Measurements from ENCODE around the gene ZNF488.
"Not testable (repeated sequence)": the region's sequence is repeated elsewhere in the genome, so short reads cannot be mapped to it uniquely, and the experiment has no call there.

ZNF488 gene

DNA sequence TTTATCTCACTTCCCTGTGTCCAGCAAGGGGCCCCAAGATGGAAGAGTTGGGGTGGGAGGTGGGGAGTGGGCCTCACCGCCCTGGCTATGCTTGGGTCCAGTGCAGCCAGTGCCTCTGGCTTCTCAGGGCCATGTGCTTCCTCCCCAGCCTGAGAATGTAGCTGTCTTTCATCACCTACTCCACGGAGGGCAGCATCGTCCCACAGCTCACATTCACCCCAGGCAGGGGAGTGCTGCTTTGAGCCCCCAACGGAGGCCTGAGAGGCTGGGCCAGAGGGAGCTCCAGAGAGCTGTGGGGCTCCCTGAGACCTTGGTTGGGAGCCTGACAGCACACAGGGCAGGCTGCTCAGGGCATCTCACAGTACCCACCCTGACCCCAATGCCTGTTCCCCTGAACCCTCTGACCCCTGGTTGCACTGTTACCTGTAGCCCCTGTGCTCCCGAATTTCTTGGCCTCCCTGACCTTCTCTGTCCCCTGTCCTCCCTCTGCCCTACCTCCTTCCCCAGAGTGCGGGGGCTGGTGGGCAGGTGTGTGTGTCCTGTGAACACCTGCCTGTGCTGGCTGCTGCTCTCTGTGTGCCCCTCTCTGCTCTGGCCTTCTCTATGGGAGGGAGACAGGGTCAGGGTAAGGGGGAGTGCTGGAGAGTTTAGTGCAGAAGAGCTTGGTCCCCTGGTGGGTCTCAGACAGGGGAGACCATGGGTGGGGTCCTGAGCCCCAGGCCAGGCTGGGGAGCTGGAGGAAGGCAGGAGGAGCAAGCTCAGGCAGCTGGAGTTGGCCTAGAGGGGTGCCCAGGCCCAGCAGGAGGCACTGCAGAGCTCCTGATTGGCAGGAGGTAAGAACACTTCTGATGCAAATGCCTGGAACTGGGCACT, 19.6 kb upstream of the ZNF488 start:
- Mint-ChIP-seq H3K9me3 (no peaks in the 10 kb centered on the region), H3K4me3 (no peak overlapping the region), H3K4me1 (no peaks in the 10 kb centered on the region), H3K27me3 (peaks cover 15 to 27% of the 10 kb centered on the region in 2 donors), H3K27ac (no peak overlapping the region), H3K36me3 (no peaks in the 10 kb centered on the region)
- peak in 1 of 2 donors; percentile 29 for ATAC-seq (replicated peaks)
- no peak for DNase-seq

GRCh38 chr10:47402641-47403301, 18.7 kb upstream of the ZNF488 start:
- H3K36me3 Mint-ChIP-seq: no peaks in the 10 kb centered on the region
- no peaks in the 10 kb centered on the region for H3K9me3 Mint-ChIP-seq
- no peak for ATAC-seq (replicated peaks)
- DNase-seq: no peak
- peaks cover 22 to 27% of the 10 kb centered on the region in 2 donors for H3K27me3 Mint-ChIP-seq
- H3K4me3 Mint-ChIP-seq: no peak overlapping the region
- H3K27ac Mint-ChIP-seq: no peak overlapping the region
- no peaks in the 10 kb centered on the region for H3K4me1 Mint-ChIP-seq

DNA sequence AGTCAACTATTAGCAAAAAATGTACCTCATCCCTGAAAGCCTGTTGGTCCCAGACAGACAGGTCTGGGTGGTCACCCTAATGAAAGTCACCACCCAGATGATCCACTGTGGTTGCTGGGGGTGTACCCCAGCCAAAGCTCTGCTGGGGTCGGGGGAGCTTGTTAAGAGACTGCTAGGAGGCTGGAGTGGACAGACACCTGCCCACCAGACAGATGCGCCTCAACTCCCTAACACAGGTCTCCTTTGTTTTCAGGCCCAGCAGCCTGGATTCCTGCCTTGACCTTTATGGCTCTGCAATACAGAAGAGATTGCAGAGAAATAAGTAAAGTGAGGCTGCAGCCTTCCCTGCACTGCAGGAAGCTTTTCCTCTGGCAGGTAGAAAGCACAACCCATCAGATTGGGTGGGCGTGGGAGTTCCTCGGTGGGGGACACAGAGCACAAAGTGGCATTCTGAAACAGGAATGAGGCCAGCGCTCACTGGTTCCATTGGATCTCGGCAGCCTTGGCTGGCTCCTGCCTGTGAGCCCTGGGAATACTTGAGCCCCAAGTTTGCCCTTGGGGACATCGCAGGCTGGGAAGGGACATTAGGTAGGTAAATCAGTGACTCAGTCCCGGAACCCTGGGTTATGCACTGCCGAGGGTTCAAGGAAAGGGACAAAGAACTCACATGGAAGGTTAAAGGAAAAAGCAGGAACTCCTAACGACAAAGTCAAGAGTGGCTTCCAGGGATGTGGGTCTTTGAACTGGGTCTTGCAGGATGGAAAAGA, 18.0 kb upstream of the ZNF488 start:
- H3K9me3 Mint-ChIP-seq: no peaks in the 10 kb centered on the region
- no peak for ATAC-seq (replicated peaks)
- no peaks in the 10 kb centered on the region for H3K36me3 Mint-ChIP-seq
- H3K4me3 Mint-ChIP-seq: no peak overlapping the region
- no peaks in the 10 kb centered on the region for H3K4me1 Mint-ChIP-seq
- no peak overlapping the region for H3K27ac Mint-ChIP-seq
- DNase-seq: no peak
- peaks cover 22 to 27% of the 10 kb centered on the region in 2 donors for H3K27me3 Mint-ChIP-seq

DNA sequence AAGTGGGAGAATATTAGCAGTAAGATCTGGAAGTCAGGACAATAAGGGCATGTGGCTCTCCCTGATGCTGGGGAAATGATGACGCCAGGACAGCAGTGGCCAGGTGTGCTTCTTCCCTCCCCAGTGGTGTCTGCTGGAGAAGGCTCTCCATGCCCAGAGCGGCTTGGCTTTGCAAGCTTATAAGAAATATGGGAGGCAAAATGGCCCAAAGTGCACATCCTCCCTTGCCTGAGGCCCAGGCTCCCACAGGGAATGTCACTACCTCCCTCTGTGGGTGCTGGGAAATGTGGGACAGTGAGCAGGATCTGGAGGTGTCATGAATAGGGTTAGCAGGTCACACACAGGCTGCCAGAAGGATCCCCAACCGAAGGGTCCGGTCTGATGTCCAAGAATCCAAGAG, 17.1 kb upstream of the ZNF488 start:
- Mint-ChIP-seq H3K4me1 (no peaks in the 10 kb centered on the region), H3K4me3 (no peak overlapping the region), H3K36me3 (no peaks in the 10 kb centered on the region), H3K9me3 (no peaks in the 10 kb centered on the region), H3K27me3 (peaks cover 27 to 34% of the 10 kb centered on the region in 2 donors), H3K27ac (no peak overlapping the region)
- DNase-seq (no peak), ATAC-seq (replicated peaks) (no peak)

DNA sequence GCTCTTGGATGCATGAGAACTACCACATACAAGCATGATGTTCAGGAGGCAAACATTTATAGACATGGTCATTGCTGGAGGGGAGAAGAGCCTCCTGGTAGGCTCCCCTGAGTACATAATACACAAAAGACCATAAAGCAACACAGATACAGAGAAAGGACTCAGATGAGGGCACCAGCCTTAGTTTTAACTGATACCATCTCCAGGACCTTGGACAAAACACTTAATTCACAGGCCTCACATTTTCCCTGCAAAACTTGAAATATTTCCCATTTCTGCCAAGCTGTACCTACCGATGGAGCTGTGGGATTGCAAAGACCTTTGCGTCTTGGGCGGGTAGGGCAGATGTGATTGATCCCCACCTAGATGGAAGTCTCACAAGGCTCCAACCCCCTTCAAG, 16.7 kb upstream of the ZNF488 start:
- ATAC-seq (replicated peaks) (no peak), DNase-seq (no peak)
- H3K4me3 Mint-ChIP-seq: no peak overlapping the region
- no peaks in the 10 kb centered on the region for H3K4me1 Mint-ChIP-seq
- no peak overlapping the region for H3K27ac Mint-ChIP-seq
- H3K27me3 Mint-ChIP-seq: peaks cover 27 to 39% of the 10 kb centered on the region in 2 donors
- H3K9me3 Mint-ChIP-seq: no peaks in the 10 kb centered on the region
- H3K36me3 Mint-ChIP-seq: no peaks in the 10 kb centered on the region

- no peaks in the 10 kb centered on the region for H3K9me3 Mint-ChIP-seq
- no peak for ATAC-seq (replicated peaks)
- H3K4me1 Mint-ChIP-seq: no peaks in the 10 kb centered on the region
- no peak overlapping the region for H3K27ac Mint-ChIP-seq
- H3K36me3 Mint-ChIP-seq: no peaks in the 10 kb centered on the region
- peaks cover 27 to 44% of the 10 kb centered on the region in 2 donors for H3K27me3 Mint-ChIP-seq
- no peak overlapping the region for H3K4me3 Mint-ChIP-seq
- no peak for DNase-seq
Measured at GRCh38 chr10:47400251-47400650, 16.2 kb upstream of the ZNF488 start.

DNA sequence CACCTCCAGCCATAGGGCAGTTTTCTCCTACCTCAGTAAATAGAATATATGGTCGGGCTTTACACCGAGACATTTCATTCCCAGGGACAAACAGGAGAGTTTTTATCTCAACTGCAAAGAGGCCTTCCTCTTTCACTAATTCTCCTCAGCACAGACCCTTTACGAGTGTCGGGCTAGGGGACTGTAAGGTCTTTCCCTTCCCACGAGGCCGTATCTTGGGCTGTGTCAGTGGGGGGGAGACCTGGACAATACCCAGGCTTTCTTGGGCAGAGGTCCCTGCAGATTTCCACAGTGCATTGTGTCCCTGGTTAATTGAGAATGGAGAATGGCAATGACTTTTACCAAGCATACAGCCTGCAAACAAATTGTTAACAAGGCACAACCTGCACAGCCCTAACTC, 13.2 kb upstream of the ZNF488 start:
- peaks cover 29 to 57% of the 10 kb centered on the region in 2 donors for H3K27me3 Mint-ChIP-seq
- no peak for DNase-seq
- H3K9me3 Mint-ChIP-seq: no peaks in the 10 kb centered on the region

GRCh38 chr10:47396311-47396717, 12.2 kb upstream of the ZNF488 start:
- H3K4me3 Mint-ChIP-seq: no peak overlapping the region
- no peaks in the 10 kb centered on the region for H3K36me3 Mint-ChIP-seq
- no peak for ATAC-seq (replicated peaks)
- H3K27me3 Mint-ChIP-seq: peaks cover 27 to 56% of the 10 kb centered on the region in 2 donors
- no peak overlapping the region for H3K27ac Mint-ChIP-seq
- H3K4me1 Mint-ChIP-seq: no peaks in the 10 kb centered on the region
- no peak for DNase-seq
- H3K9me3 Mint-ChIP-seq: no peaks in the 10 kb centered on the region

More for the DNA sequence above, 13.2 kb upstream of the ZNF488 start:
- Mint-ChIP-seq H3K36me3 (no peaks in the 10 kb centered on the region), H3K27ac (no peak overlapping the region), H3K4me1 (no peaks in the 10 kb centered on the region), H3K4me3 (no peak overlapping the region)
- no peak for ATAC-seq (replicated peaks)

DNA sequence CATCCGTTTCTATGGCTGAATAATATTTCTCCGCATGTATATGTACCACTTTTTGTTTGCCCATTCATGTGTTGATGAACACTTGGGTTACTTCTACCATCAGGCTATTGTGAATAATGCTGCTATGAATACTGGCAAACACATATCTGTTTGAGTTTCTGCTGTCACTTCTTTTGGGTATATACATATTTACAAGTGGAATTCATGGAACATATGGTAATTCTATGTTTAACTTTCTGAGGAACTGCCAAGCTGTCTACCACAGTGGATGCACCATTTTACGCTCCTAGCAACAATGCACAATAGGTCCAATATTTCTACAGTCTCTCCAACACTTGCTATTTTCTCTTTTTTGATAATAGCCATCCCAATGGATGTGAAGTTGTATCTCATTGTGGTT, 5.5 kb upstream of the ZNF488 start:
- DNase-seq (no peak), ATAC-seq (replicated peaks) (no peak)
- H3K36me3 Mint-ChIP-seq: peaks cover 1 to 11% of the 10 kb centered on the region in 2 donors
- H3K9me3 Mint-ChIP-seq: peaks cover 11 to 16% of the 10 kb centered on the region in 2 donors
- H3K4me1 Mint-ChIP-seq: peaks cover 0 to 5% of the 10 kb centered on the region in 2 donors
- H3K27me3 Mint-ChIP-seq: peaks cover 30 to 43% of the 10 kb centered on the region in 2 donors
- H3K27ac Mint-ChIP-seq: no peak overlapping the region
- H3K4me3 Mint-ChIP-seq: no peak overlapping the region

GRCh38 chr10:47388879-47389278, 4.8 kb upstream of the ZNF488 start:
- peaks cover 11 to 16% of the 10 kb centered on the region in 2 donors for H3K9me3 Mint-ChIP-seq
- ATAC-seq (replicated peaks) (no peak), DNase-seq (no peak)
- H3K4me1 Mint-ChIP-seq: peaks cover under 1 to 7% of the 10 kb centered on the region in 2 donors
- peaks cover 31 to 38% of the 10 kb centered on the region in 2 donors for H3K27me3 Mint-ChIP-seq
- H3K27ac Mint-ChIP-seq: no peak overlapping the region
- no peak overlapping the region for H3K4me3 Mint-ChIP-seq
- peaks cover 1 to 11% of the 10 kb centered on the region in 2 donors for H3K36me3 Mint-ChIP-seq

DNA sequence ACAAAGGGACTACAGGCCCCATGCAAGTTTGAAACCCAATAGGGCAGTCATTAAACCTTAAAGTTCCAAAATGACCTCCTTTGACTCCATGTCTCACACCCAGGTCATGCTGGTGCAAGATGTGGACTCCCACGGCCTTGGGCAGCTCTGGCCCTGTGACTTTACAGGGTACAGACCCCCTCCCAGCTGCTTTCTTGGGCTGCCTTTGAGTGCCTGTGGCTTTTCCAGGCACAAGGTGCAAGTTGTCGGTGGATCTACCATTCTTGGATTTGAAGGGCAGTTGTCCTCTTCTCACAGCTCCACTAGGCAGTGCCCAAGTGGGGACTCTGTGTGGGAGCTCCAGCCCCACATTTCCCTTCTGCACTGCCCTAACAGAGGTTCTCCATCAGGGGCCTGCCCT, 2.0 kb upstream of the ZNF488 start:
- Mint-ChIP-seq H3K4me1 (peaks cover 5 to 12% of the 10 kb centered on the region in 2 donors), H3K9me3 (peaks cover 11 to 16% of the 10 kb centered on the region in 2 donors), H3K36me3 (peaks cover 1 to 11% of the 10 kb centered on the region in 2 donors), H3K27me3 (peaks cover 37 to 39% of the 10 kb centered on the region in 2 donors)
- ATAC-seq (replicated peaks); H3K27ac Mint-ChIP-seq; DNase-seq; H3K4me3 Mint-ChIP-seq: not testable (repeated sequence)

DNA sequence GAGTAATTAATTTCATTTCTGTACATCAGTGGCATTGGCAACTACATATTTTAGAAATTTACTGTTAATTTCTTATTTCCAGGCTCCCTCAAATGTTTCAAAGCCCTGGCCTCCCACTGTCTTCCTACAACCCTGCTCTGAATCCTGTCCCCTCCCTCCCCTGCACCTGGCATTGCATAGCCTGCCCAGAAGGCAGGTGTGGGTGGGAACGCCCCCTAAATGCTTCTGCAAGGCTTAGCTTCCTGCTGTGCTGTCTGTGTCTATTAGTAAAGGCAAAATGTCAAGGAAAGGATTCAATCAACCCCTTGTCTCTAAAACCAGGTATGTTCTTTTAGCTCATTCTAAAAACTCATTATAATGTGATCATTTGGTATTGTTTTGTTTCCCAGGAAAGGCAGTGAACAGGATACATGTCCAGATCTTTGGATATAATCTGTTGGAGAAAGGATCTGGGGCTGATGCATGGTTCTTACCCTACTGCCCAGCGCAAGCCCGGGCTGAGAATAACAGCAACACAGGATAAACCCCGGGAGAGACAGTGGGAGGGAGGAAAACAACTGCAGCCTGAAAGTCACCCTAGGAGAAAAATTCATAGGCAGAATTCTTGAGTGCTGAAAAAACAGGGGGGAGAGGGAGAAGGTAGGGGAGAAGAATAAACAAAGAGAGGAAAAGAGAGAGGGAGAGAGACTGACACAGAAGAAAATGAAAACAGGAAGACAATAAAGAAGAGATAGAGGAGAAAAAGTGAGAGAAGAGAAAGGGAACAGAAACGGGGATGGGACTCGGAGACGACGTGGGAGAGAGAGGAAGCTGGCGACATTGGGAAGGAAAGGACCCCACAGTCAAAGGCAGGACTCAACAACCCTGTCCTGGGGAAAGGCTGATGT, 589 bp downstream of the ZNF488 start:
- Mint-ChIP-seq H3K36me3 (peaks cover under 1 to 11% of the 10 kb centered on the region in 2 donors), H3K4me3 (peak overlapping the region; percentile 80 to 85), H3K27me3 (peaks cover 60 to 61% of the 10 kb centered on the region in 2 donors), H3K27ac (peak overlapping the region; percentile 16), H3K9me3 (peaks cover 11 to 16% of the 10 kb centered on the region in 2 donors), H3K4me1 (peaks cover 5 to 12% of the 10 kb centered on the region in 2 donors)
- ATAC-seq (replicated peaks): no peak
- DNase-seq: no peak

All from stimulated activated naive B cell treated with anti-CD40 and anti-IgM and Interleukin-4, amounts not matched to agents 10 μg/mL and 1 μg/mL and 100 μg/mL, for 72 hours (primary cell).